Trophoblast cell (in vitro differentiated cells and primary cell): ENCODE data around the gene CD96.
A peak's percentile ranks its signal among the peaks of the same experiment; 100 is the strongest.

ENCODE experiments used
- DNase-seq, 2 donors: peaks; one replicate each; pipeline ENCODE4 v3.0.0-alpha.2; 2016
- H2AFZ ChIP-seq: 2 replicates; pipeline ENCODE4 v1.6.1; 2013; ENCODE audit warnings: low read length, moderate library complexity, mild to moderate bottlenecking; ENCODE audit not compliant: insufficient read depth, poor library complexity
- H2AK5ac ChIP-seq: 2 replicates; pipeline ENCODE4 v1.6.1; 2013; ENCODE audit warnings: mild to moderate bottlenecking, low read length
- H2BK120ac ChIP-seq: 2 replicates; pipeline ENCODE4 v1.6.1; 2013; ENCODE audit warnings: low read length, mild to moderate bottlenecking, moderate library complexity; ENCODE audit not compliant: insufficient read depth, poor library complexity
- H2BK12ac ChIP-seq: 2 replicates; pipeline ENCODE4 v1.6.1; 2013; ENCODE audit warnings: mild to moderate bottlenecking, low read length, moderate library complexity
- H2BK5ac ChIP-seq: 2 replicates; pipeline ENCODE4 v1.6.1; 2013; ENCODE audit warnings: low read length, low read depth, moderate library complexity, mild to moderate bottlenecking; ENCODE audit not compliant: poor library complexity
- H3K14ac ChIP-seq: 2 replicates; pipeline ENCODE4 v1.6.1; 2013; ENCODE audit warnings: mild to moderate bottlenecking, low read length
- H3K18ac ChIP-seq: 2 replicates; pipeline ENCODE4 v1.6.1; 2013; ENCODE audit warnings: mild to moderate bottlenecking, low read length
- H3K23ac ChIP-seq: 2 replicates; pipeline ENCODE4 v1.6.1; 2013; ENCODE audit warnings: low read length
- H3K27ac ChIP-seq: 2 replicates; pipeline ENCODE4 v1.5.1; 2013; ENCODE audit warnings: low read depth, mild to moderate bottlenecking, inconsistent platforms, low read length, moderate library complexity
- H3K27me3 ChIP-seq: 2 replicates; pipeline ENCODE4 v1.6.1; 2013; ENCODE audit warnings: inconsistent platforms, mild to moderate bottlenecking, low read length, moderate library complexity; ENCODE audit not compliant: insufficient read depth
- H3K36me3 ChIP-seq, 2 experiments: 1 replicate in 1 of 2; 2 replicates in 1 of 2; pipeline ENCODE4 v1.6.1; 2013; ENCODE audit warnings: low read length in 2 of 2, mild to moderate bottlenecking in 2 of 2, moderate library complexity in 1 of 2; ENCODE audit not compliant: insufficient read depth in 2 of 2, control insufficient read depth in 1 of 2
- H3K4ac ChIP-seq: 2 replicates; pipeline ENCODE4 v1.6.1; 2013; ENCODE audit warnings: low read depth, mild to moderate bottlenecking, low read length, moderate library complexity
- H3K4me1 ChIP-seq, 2 experiments: 1 replicate in 1 of 2; 2 replicates in 1 of 2; pipeline ENCODE4 v1.6.1; 2013; ENCODE audit warnings: low read length in 2 of 2, mild to moderate bottlenecking in 2 of 2, moderate library complexity in 1 of 2; ENCODE audit not compliant: insufficient read depth in 2 of 2, control insufficient read depth in 1 of 2
- H3K4me2 ChIP-seq: 2 replicates; pipeline ENCODE4 v1.6.1; 2013; ENCODE audit warnings: inconsistent platforms, mild to moderate bottlenecking, low read length, moderate library complexity
- H3K4me3 ChIP-seq: 2 replicates; pipeline ENCODE4 v1.5.1; 2013; ENCODE audit warnings: mild to moderate bottlenecking, low read depth, low read length, inconsistent platforms
- H3K79me1 ChIP-seq: one replicate; pipeline ENCODE4 v1.6.1; 2013; ENCODE audit warnings: low read length
- H3K79me2 ChIP-seq: 2 replicates; pipeline ENCODE4 v1.6.1; 2013; ENCODE audit warnings: low read length, mild to moderate bottlenecking; ENCODE audit not compliant: control insufficient read depth, insufficient read depth, poor library complexity
- H3K9ac ChIP-seq: 2 replicates; pipeline ENCODE4 v1.6.1; 2013; ENCODE audit warnings: mild to moderate bottlenecking, low read length
- H3K9me3 ChIP-seq: 2 replicates; pipeline ENCODE4 v1.6.1; 2013; ENCODE audit warnings: low read depth, mild to moderate bottlenecking, control low read depth, inconsistent platforms, low read length; ENCODE audit not compliant: insufficient read depth
- H4K12ac ChIP-seq: 2 replicates; pipeline ENCODE4 v1.6.1; 2013; ENCODE audit warnings: low read depth, mild to moderate bottlenecking, low read length, moderate library complexity
- H4K8ac ChIP-seq: 2 replicates; pipeline ENCODE4 v1.6.1; 2013; ENCODE audit warnings: low read depth, mild to moderate bottlenecking, low read length, moderate library complexity
- H4K91ac ChIP-seq: one replicate; pipeline ENCODE4 v1.6.1; 2013; ENCODE audit warnings: low read depth, mild to moderate bottlenecking, low read length, moderate library complexity
- WGBS: extraction: QIAGEN DNeasy Blood & Tissue Kit; methylation state at CpG from one replicate; pipeline ENCODE4 v1.1.7; 2013; ENCODE audit warnings: missing lambda C conversion rate; ENCODE audit not compliant: insufficient read length, insufficient coverage; ENCODE audit errors: extremely low coverage; 5-methylcytosine and 5-hydroxymethylcytosine counted together

Gene CD96

DNA sequence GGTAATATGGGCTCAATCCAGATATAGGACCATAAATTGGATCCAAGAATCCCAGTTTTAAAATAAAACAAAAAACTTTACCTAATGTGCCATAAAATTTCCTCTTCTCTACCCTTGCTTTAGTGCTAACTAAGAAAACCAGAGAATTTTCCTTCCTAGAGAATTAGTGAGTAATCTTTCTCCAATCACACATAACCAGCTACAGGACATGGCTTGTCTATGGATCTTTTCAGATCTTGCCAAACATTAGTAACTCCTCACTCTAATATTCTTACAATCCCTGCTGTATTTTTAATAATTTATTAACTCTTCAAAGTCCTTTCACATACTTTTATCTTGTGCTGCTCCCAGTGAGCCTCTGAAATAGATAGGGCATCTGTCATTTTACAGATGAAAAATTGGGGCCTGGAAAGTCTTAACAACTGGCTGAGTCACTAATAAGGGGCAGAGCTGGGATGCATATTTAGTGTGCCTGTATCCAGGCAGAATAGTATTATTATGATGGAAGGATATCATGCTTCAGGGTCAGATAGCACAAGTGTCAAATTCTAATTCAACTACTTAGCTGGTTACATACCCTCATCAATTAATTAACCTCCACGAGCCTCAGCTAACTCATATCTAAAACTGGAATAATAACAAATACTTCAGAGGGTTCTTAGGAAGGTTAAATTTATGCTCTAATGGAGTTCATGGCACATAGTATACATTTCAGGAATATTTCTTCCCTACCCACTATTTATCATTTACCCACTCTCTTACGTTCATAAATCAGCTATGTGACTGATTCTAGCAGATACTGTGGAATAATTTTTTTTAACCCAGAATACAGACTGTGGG is 47.5 kb downstream of the CD96 start:
- no peak overlapping the region for H2AK5ac ChIP-seq
- peak in 1 of 2 donors; percentile 23 for DNase-seq
- no peak overlapping the region for H4K8ac ChIP-seq
- no peak overlapping the region for H2BK120ac ChIP-seq
- H3K4me2 ChIP-seq, result no peak overlapping the region
- H3K14ac ChIP-seq, result no peak overlapping the region
- no peak overlapping the region for H4K91ac ChIP-seq
- no peak overlapping the region for H2AFZ ChIP-seq
- peaks cover 2% of the 10 kb centered on the region for H3K9me3 ChIP-seq
- H2BK12ac ChIP-seq, result no peak overlapping the region
- H3K36me3 ChIP-seq, result no peaks in the 10 kb centered on the region
- H3K79me2 ChIP-seq, result peaks cover 1% of the 10 kb centered on the region
- WGBS, result no CpG with 5 or more reads among the region's 2 CpGs
- H3K4me3 ChIP-seq, result no peak overlapping the region
- H3K79me1 ChIP-seq, result peaks cover 7% of the 10 kb centered on the region
- H3K27ac ChIP-seq, result peak overlapping the region; percentile 48
- no peak overlapping the region for H3K4ac ChIP-seq
- no peak overlapping the region for H3K18ac ChIP-seq
- no peak overlapping the region for H2BK5ac ChIP-seq
- H4K12ac ChIP-seq, result no peak overlapping the region
- no peaks in the 10 kb centered on the region for H3K27me3 ChIP-seq
- H3K23ac ChIP-seq, result no peak overlapping the region
- H3K4me1 ChIP-seq, result peaks cover 10 to 20% of the 10 kb centered on the region in 2 experiments
- H3K9ac ChIP-seq, result no peak overlapping the region

DNA sequence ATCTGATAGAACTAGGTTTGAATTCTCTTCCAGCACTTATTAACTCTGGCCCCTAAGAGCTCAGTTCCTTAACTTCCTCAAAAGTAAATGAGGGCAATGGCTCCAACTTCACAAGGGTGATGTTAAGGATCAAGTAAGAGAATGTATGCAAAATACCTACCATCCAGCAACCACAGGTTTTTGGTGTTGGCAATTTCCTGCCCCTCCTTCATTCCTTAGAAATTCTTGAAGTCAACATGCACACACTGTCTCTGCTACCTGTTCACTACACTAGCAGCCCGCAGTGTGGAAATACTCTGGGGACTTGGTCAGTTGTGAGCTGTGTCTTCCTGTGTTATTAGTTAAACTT is 48.1 kb downstream of the CD96 start:
- Histone ChIP-seq H3K27me3 (no peaks in the 10 kb centered on the region), H2BK5ac (no peak overlapping the region), H3K23ac (no peak overlapping the region), H3K79me1 (peaks cover 11% of the 10 kb centered on the region), H3K9me3 (peaks cover 2% of the 10 kb centered on the region), H3K4ac (no peak overlapping the region), H3K18ac (no peak overlapping the region), H4K8ac (no peak overlapping the region), H3K4me3 (no peak overlapping the region), H3K4me2 (no peak overlapping the region), H4K91ac (no peak overlapping the region), H3K27ac (peak overlapping the region; percentile 48), H3K36me3 (no peaks in the 10 kb centered on the region), H2BK12ac (no peak overlapping the region), H3K9ac (no peak overlapping the region), H4K12ac (no peak overlapping the region), H3K14ac (no peak overlapping the region), H3K79me2 (peaks cover 1% of the 10 kb centered on the region), H2BK120ac (no peak overlapping the region), H3K4me1 (peaks cover 14 to 22% of the 10 kb centered on the region in 2 experiments), H2AK5ac (no peak overlapping the region), H2AFZ (no peak overlapping the region)
- WGBS, result no CpG with 5 or more reads among the region's 1 CpG
- peak; percentile 63 to 82 for DNase-seq

DNA sequence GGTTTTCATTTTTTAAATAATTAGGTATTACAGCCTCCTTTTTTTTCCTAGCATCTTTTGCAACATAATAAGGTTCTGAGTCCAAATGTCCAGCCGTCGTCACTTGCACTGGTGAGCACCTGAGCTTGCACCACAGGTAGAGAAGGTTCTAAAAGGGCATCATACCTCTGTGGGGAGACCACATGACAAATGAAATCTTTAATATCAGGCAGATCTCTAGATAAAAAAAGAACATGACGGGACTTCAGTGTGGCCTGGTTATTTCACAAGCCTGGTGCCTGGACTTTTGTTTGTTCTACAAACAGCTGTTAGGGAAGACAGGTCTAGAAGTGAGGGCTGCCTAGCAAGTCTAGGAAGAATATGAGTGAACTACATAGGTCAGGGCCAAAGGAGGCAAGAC is 49.6 kb downstream of the CD96 start:
- H3K4me1 ChIP-seq, result peaks cover 14 to 25% of the 10 kb centered on the region in 2 experiments
- H3K79me2 ChIP-seq, result peaks cover 1% of the 10 kb centered on the region
- H4K12ac ChIP-seq, result no peak overlapping the region
- H3K9me3 ChIP-seq, result peaks cover 2% of the 10 kb centered on the region
- H3K4ac ChIP-seq, result no peak overlapping the region
- no peak overlapping the region for H2AFZ ChIP-seq
- H3K79me1 ChIP-seq, result peaks cover 11% of the 10 kb centered on the region
- peak overlapping the region; percentile 1 for H4K91ac ChIP-seq
- H2BK12ac ChIP-seq, result no peak overlapping the region
- no peak overlapping the region for H3K14ac ChIP-seq
- H3K36me3 ChIP-seq, result no peaks in the 10 kb centered on the region
- H3K18ac ChIP-seq, result no peak overlapping the region
- H3K23ac ChIP-seq, result no peak overlapping the region
- no peak overlapping the region for H2AK5ac ChIP-seq
- H2BK120ac ChIP-seq, result no peak overlapping the region
- H3K9ac ChIP-seq, result no peak overlapping the region
- no peak overlapping the region for H3K4me2 ChIP-seq
- H3K4me3 ChIP-seq, result no peak overlapping the region
- no peaks in the 10 kb centered on the region for H3K27me3 ChIP-seq
- no peak overlapping the region for H2BK5ac ChIP-seq
- H3K27ac ChIP-seq, result no peak overlapping the region
- DNase-seq, result no peak
- WGBS, result no CpG with 5 or more reads among the region's 3 CpGs
- no peak overlapping the region for H4K8ac ChIP-seq

DNA sequence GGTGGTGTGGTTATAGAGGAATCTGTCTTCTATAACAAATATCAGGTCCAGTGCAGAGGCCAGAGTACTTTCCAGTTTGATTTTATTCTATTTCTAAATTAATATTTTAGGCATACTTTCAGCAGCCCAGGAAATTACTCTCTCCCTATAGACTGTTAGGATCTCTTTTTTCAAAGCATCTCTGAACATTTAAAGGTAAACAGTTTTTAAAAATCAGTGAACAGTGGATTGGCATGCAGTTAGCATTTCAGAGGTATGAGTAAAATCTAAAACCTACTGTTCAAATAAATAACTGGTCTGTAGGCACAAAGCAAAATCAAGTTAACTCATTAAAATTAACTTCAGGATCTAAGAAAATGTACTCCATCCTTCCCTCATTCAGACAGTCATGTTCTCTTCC is 50.1 kb downstream of the CD96 start:
- no peak overlapping the region for H3K18ac ChIP-seq
- H3K79me2 ChIP-seq, result peaks cover 1% of the 10 kb centered on the region
- no peak overlapping the region for H3K4ac ChIP-seq
- DNase-seq, result no peak
- H4K91ac ChIP-seq, result no peak overlapping the region
- no peak overlapping the region for H3K14ac ChIP-seq
- no peak overlapping the region for H4K12ac ChIP-seq
- H3K9me3 ChIP-seq, result peaks cover 2% of the 10 kb centered on the region
- no peaks in the 10 kb centered on the region for H3K36me3 ChIP-seq
- peaks cover 11% of the 10 kb centered on the region for H3K79me1 ChIP-seq
- H2BK5ac ChIP-seq, result no peak overlapping the region
- H3K4me3 ChIP-seq, result no peak overlapping the region
- H2AFZ ChIP-seq, result no peak overlapping the region
- no peak overlapping the region for H4K8ac ChIP-seq
- H3K27me3 ChIP-seq, result no peaks in the 10 kb centered on the region
- no peak overlapping the region for H3K23ac ChIP-seq
- H3K27ac ChIP-seq, result no peak overlapping the region
- H3K4me1 ChIP-seq, result peaks cover 14 to 25% of the 10 kb centered on the region in 2 experiments
- no peak overlapping the region for H2BK120ac ChIP-seq
- no peak overlapping the region for H2AK5ac ChIP-seq
- H2BK12ac ChIP-seq, result no peak overlapping the region
- no peak overlapping the region for H3K4me2 ChIP-seq
- no peak overlapping the region for H3K9ac ChIP-seq
